Ovary (tissue), 9 donors: ENCODE data around the gene ADAMTS14. TPM values are rescaled to one million over a fixed set of nuclear protein-coding genes. Genes with fewer than 3 reads are reported as not detected.

Experiments used
- DNase-seq, 5 donors: peaks; one replicate each; pipeline ENCODE4 v3.0.0-alpha.2; 2019 to 2020
- H3K27ac ChIP-seq, 2 donors: fragments of 200-600 bp; one replicate each; pipeline versions ENCODE4 v1.5.1 to v1.8.0; 2019 to 2022
- H3K27me3 ChIP-seq: fragments of 200-600 bp; one replicate; pipeline ENCODE4 v1.8.0; 2022
- H3K36me3 ChIP-seq: fragments of 200-600 bp; sonication (generic); one replicate; pipeline ENCODE4 v1.5.1; 2019
- H3K4me1 ChIP-seq: one replicate; pipeline ENCODE4 v1.8.1; 2013; ENCODE audit warnings: mild to moderate bottlenecking, moderate library complexity; ENCODE audit not compliant: insufficient read depth
- H3K4me3 ChIP-seq: fragments of 200-600 bp; sonication (generic); one replicate; pipeline ENCODE4 v1.5.1; 2017
- H3K9me3 ChIP-seq, 2 donors: fragments of 200-600 bp in 1 of 2; sonication (generic) in 1 of 2; one replicate each; pipeline versions ENCODE4 v1.5.1 to v1.8.1; 2013 to 2019; ENCODE audit warnings: mild to moderate bottlenecking in 1 of 2, moderate library complexity in 1 of 2
- CTCF ChIP-seq, 3 donors: fragments of 450-650 bp in 2 of 3; fragments of 200-600 bp in 1 of 3; IDR thresholded peaks; one replicate each; pipeline versions ENCODE4 v1.5.1 to v1.8.0; 2016 to 2022; ENCODE audit warnings: antibody characterized with exemption in 3 of 3, mild to moderate bottlenecking in 1 of 3
- EP300 ChIP-seq: sonication (generic); formaldehyde crosslinking; IDR thresholded peaks from one replicate; pipeline ENCODE4 v1.6.1; 2017; ENCODE audit warnings: antibody characterized with exemption
- POLR2A ChIP-seq: fragments of 450-650 bp; IDR thresholded peaks from one replicate; pipeline ENCODE4 v1.6.1; 2017; ENCODE audit warnings: antibody characterized with exemption, mild to moderate bottlenecking, moderate library complexity
- WGBS, 3 donors: extraction: QIAGEN DNeasy Blood & Tissue Kit in 1 of 3; methylation state at CpG; one replicate each; pipeline versions ENCODE4 v1.1.5 to v1.1.7; 2013 to 2017; 5-methylcytosine and 5-hydroxymethylcytosine counted together
- intact Hi-C, 4 donors: fragments of 100-400 bp; cut with DNase I; formaldehyde crosslinking; loops; one replicate each; pipeline versions ENCODE4 v1.11.0 to v1.15.1; 2022 to 2023
- polyA plus RNA-seq, 2 donors: library from polyadenylated mRNA; stranded (reverse); fragments of 200-250 nt in 1 of 2; fragments of 350-450 nt in 1 of 2; fragmentation: Illumina TruSeq in 1 of 2; extraction: RNeasy Lipid Tissue Mini Kit (QIAGEN cat#74804) in 1 of 2; gene quantifications; one replicate each; pipeline ENCODE4 v1.2.3, GENCODE V29; 2013 to 2014
- total RNA-seq, 7 donors: library from RNA; depleted of rRNA in 2 of 7; stranded (reverse); fragments of >200 nt in 2 of 7; fragmentation: NEBNext Ultra II Directional in 3 of 7; extraction: Animal tissue kit (Norgen Biotek cat#: 25700) in 3 of 7; gene quantifications; one replicate each; pipeline versions ENCODE4 v1.1.0 to v1.2.4, GENCODE V29; 2016 to 2023
- donor health status: DM: no; HTN: no; CAD: no; lungs with moderate emphysema.
- donor health status: DM: no; HTN: no; CAD: no.
- donor health status: Bipolar disorder and iron deficiency.
- donor health status: DM: yes; HTN: yes; CAD: no.
- donor health status: DM: no; HTN: no; CAD: no.
- donor health status: DM: yes; HTN: yes; CAD: no.

The ADAMTS14 gene
- total and polyA plus RNA-seq, 9 donors = 0.07 to 0.75 (median 0.14) TPM; not detected in 3

GRCh38 chr10:70656489-70656888 lies 15.8 kb upstream of the ADAMTS14 start:
- intact Hi-C loops = no loop called here
- TF ChIP-seq EP300 (no peak), POLR2A (no peak), CTCF (IDR thresholded peaks at IDR 0.05) (no peak)
- 48 to 68% (median 49%) methylated on average over 3 of the region's 3 CpGs for WGBS, 3 donors
- Histone ChIP-seq H3K27ac (no peak overlapping the region), H3K9me3 (no peaks in the 10 kb centered on the region), H3K27me3 (no peaks in the 10 kb centered on the region), H3K36me3 (no peaks in the 10 kb centered on the region), H3K4me1 (no peaks in the 10 kb centered on the region), H3K4me3 (no peak overlapping the region)
- no peak for DNase-seq

GRCh38 chr10:70657041-70657440 lies 15.3 kb upstream of the ADAMTS14 start:
- TF ChIP-seq EP300 (no peak), POLR2A (no peak), CTCF (IDR thresholded peaks at IDR 0.05) (no peak)
- H3K27ac ChIP-seq = no peak overlapping the region
- DNase-seq = no peak
- intact Hi-C loops = no loop called here
- H3K4me3 ChIP-seq = no peak overlapping the region
- no peaks in the 10 kb centered on the region for H3K9me3 ChIP-seq
- 92 to 94% (median 93%) methylated on average over 6 of the region's 6 CpGs for WGBS, 3 donors
- H3K27me3 ChIP-seq = no peaks in the 10 kb centered on the region
- H3K36me3 ChIP-seq = no peaks in the 10 kb centered on the region
- H3K4me1 ChIP-seq = peaks cover 2% of the 10 kb centered on the region

GRCh38 chr10:70658582-70659136 lies 13.6 kb upstream of the ADAMTS14 start:
- DNase-seq = no peak
- Histone ChIP-seq H3K36me3 (no peaks in the 10 kb centered on the region), H3K4me3 (no peak overlapping the region), H3K9me3 (no peaks in the 10 kb centered on the region), H3K27ac (no peak overlapping the region), H3K27me3 (no peaks in the 10 kb centered on the region), H3K4me1 (peaks cover 7% of the 10 kb centered on the region)
- TF ChIP-seq POLR2A = no peak
- TF ChIP-seq CTCF (IDR thresholded peaks at IDR 0.05) = no peak
- no peak for TF ChIP-seq EP300
- WGBS, 3 donors = 81 to 91% (median 88%) methylated on average over 1 of the region's 1 CpG
- intact Hi-C loops = no loop called here

- TF ChIP-seq POLR2A (no peak), EP300 (no peak), CTCF (IDR thresholded peaks at IDR 0.05) (no peak)
- no peaks in the 10 kb centered on the region for H3K36me3 ChIP-seq
- H3K4me1 ChIP-seq = peaks cover 7% of the 10 kb centered on the region
- H3K4me3 ChIP-seq = no peak overlapping the region
- WGBS, 3 donors = 86 to 91% (median 88%) methylated on average over 1 of the region's 1 CpG
- H3K9me3 ChIP-seq = no peaks in the 10 kb centered on the region
- no peaks in the 10 kb centered on the region for H3K27me3 ChIP-seq
- no peak for DNase-seq
- H3K27ac ChIP-seq = no peak overlapping the region
- intact Hi-C loops = no loop called here
Measured at GRCh38 chr10:70659306-70659705, 13.0 kb upstream of the ADAMTS14 start.
